Measurements from ENCODE around the gene MTARC1.

The MTARC1 gene

DNA sequence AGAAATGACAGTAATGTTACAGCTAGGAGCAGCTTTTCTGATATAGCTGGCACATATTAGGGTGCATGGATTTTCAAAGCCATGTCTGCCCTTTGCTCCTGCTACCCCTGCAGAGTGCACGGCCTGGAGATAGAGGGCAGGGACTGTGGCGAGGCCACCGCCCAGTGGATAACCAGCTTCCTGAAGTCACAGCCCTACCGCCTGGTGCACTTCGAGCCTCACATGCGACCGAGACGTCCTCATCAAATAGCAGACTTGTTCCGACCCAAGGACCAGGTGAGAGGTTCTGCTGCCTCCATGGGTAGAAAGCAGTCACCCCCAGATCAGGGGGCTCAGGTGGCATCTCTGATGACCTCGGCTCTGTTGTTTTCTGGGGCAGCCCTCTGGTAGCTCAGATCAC lies 9.8 kb downstream of the MTARC1 start:
- Histone ChIP-seq H3K9ac (ENCODE audit: insufficient read length, low read depth) (no peak overlapping the region), H3K4me1 (ENCODE audit: insufficient read depth, insufficient read length) (no peaks in the 10 kb centered on the region), H3K4me3 (ENCODE audit: insufficient read length, low read depth) (no peak overlapping the region), H3K36me3 (ENCODE audit: insufficient read depth, insufficient read length, low read length) (peaks cover 34% of the 10 kb centered on the region), H3K27me3 (ENCODE audit: insufficient read depth, insufficient read length) (no peaks in the 10 kb centered on the region), H3K9me3 (ENCODE audit: insufficient read depth, low read length) (no peaks in the 10 kb centered on the region)
- DNase-seq (ENCODE audit: low read depth, low spot score): no peak
- TF ChIP-seq SUZ12 (IDR thresholded peaks at IDR 0.05; ENCODE audit: extremely low read depth, insufficient read depth, insufficient read length) (no peak), ZNF274 (IDR thresholded peaks at IDR 0.05; ENCODE audit: low read depth, low read length) (no peak), YY1 (IDR thresholded peaks at IDR 0.05; ENCODE audit: insufficient read depth, insufficient read length) (no peak)

DNA sequence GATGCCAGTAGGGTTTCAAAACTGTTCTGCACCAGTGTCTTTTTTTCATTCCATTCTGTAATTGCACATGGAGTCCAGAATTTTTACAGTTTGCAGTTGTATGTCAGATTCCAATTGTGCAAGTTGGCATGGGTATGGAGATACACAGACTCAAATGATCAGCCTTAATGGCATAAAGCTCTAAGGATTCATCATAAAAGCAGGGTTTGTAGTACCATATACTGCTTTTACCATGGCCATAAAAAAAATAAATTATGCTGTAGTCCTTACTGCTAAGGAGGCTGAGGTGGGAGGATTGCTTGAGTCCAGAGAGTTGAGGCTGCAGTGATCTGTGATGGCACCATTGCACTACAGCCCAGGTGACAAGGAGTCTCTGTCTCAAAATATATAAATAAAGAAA lies 10.3 kb downstream of the MTARC1 start:
- peaks cover 40% of the 10 kb centered on the region for H3K36me3 ChIP-seq (ENCODE audit: insufficient read depth, insufficient read length, low read length)
- no peak overlapping the region for H3K4me3 ChIP-seq (ENCODE audit: insufficient read length, low read depth)
- H3K9ac ChIP-seq (ENCODE audit: insufficient read length, low read depth): no peak overlapping the region
- no peaks in the 10 kb centered on the region for H3K27me3 ChIP-seq (ENCODE audit: insufficient read depth, insufficient read length)
- DNase-seq (ENCODE audit: low read depth, low spot score): no peak
- no peaks in the 10 kb centered on the region for H3K9me3 ChIP-seq (ENCODE audit: insufficient read depth, low read length)
- TF ChIP-seq ZNF274 (IDR thresholded peaks at IDR 0.05; ENCODE audit: low read depth, low read length): no peak
- TF ChIP-seq SUZ12 (IDR thresholded peaks at IDR 0.05; ENCODE audit: extremely low read depth, insufficient read depth, insufficient read length): no peak
- no peak for TF ChIP-seq YY1 (IDR thresholded peaks at IDR 0.05; ENCODE audit: insufficient read depth, insufficient read length)
- no peaks in the 10 kb centered on the region for H3K4me1 ChIP-seq (ENCODE audit: insufficient read depth, insufficient read length)

DNA sequence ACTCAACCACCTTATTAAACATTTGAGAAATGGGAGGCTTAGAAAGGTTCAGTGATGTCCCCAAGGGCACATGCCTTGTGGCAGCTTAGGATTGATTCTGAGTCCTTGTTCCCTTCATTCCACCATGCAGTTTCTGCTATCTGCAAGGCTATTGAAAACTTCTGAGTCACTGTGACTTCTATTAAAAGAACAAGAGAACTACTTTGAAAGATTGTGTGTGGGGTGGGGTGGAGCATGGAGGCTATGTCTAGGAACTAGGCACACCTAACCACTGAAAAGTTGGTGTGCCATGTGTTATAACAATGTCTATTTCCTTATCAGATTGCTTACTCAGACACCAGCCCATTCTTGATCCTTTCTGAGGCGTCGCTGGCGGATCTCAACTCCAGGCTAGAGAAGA lies 10.8 kb downstream of the MTARC1 start:
- Histone ChIP-seq H3K4me3 (ENCODE audit: insufficient read length, low read depth) (no peak overlapping the region), H3K27me3 (ENCODE audit: insufficient read depth, insufficient read length) (no peaks in the 10 kb centered on the region), H3K9ac (ENCODE audit: insufficient read length, low read depth) (no peak overlapping the region), H3K9me3 (ENCODE audit: insufficient read depth, low read length) (no peaks in the 10 kb centered on the region), H3K36me3 (ENCODE audit: insufficient read depth, insufficient read length, low read length) (peaks cover 40% of the 10 kb centered on the region), H3K4me1 (ENCODE audit: insufficient read depth, insufficient read length) (no peaks in the 10 kb centered on the region)
- TF ChIP-seq ZNF274 (IDR thresholded peaks at IDR 0.05; ENCODE audit: low read depth, low read length) (no peak), YY1 (IDR thresholded peaks at IDR 0.05; ENCODE audit: insufficient read depth, insufficient read length) (no peak), SUZ12 (IDR thresholded peaks at IDR 0.05; ENCODE audit: extremely low read depth, insufficient read depth, insufficient read length) (no peak)
- DNase-seq (ENCODE audit: low read depth, low spot score): no peak

DNA sequence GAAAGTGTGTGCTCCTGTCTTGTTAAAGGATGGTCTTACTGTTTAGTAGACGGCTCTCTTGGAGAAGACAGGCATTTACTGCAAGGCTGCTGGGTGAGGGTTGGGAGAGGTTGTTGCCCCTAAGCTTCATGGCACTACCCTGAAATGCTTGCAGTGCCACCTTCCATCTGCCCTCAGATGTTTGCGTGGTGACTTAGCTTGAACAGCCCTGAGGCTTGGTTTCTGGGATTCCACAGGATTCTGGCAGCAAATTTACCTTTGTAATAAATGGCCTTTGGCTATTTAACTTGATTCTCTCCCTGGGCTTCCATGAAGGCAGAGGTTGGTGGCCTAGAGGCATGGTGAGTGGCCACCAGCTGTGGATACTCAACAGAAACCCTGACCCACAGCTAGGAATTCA lies 11.6 kb downstream of the MTARC1 start:
- Histone ChIP-seq H3K4me1 (ENCODE audit: insufficient read depth, insufficient read length) (no peaks in the 10 kb centered on the region), H3K9me3 (ENCODE audit: insufficient read depth, low read length) (no peaks in the 10 kb centered on the region), H3K9ac (ENCODE audit: insufficient read length, low read depth) (no peak overlapping the region), H3K27me3 (ENCODE audit: insufficient read depth, insufficient read length) (no peaks in the 10 kb centered on the region), H3K36me3 (ENCODE audit: insufficient read depth, insufficient read length, low read length) (peaks cover 40% of the 10 kb centered on the region), H3K4me3 (ENCODE audit: insufficient read length, low read depth) (no peak overlapping the region)
- no peak for DNase-seq (ENCODE audit: low read depth, low spot score)
- no peak for TF ChIP-seq ZNF274 (IDR thresholded peaks at IDR 0.05; ENCODE audit: low read depth, low read length)
- no peak for TF ChIP-seq YY1 (IDR thresholded peaks at IDR 0.05; ENCODE audit: insufficient read depth, insufficient read length)
- no peak for TF ChIP-seq SUZ12 (IDR thresholded peaks at IDR 0.05; ENCODE audit: extremely low read depth, insufficient read depth, insufficient read length)

DNA sequence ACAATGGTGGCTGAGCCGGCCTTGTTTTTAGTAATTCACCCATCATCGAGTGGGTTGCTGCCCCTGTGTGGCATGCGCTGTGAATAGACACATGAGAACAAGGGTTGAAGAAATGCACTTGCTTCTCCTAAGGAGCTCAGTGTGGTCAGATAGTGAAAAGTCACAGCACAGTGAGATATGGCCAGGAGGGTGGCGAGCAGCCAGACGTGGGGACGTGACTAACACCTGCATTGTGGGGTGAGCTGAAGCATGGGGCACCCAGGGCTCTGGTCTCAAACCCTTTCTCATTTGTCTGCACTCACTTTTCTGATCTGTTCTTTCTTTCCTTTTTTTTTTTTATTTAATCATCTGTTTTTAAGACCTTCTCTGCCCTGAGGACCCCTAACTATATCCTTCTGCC lies 13.5 kb downstream of the MTARC1 start:
- H3K4me3 ChIP-seq (ENCODE audit: insufficient read length, low read depth): no peak overlapping the region
- no peak for DNase-seq (ENCODE audit: low read depth, low spot score)
- H3K27me3 ChIP-seq (ENCODE audit: insufficient read depth, insufficient read length): no peaks in the 10 kb centered on the region
- TF ChIP-seq ZNF274 (IDR thresholded peaks at IDR 0.05; ENCODE audit: low read depth, low read length) (no peak), SUZ12 (IDR thresholded peaks at IDR 0.05; ENCODE audit: extremely low read depth, insufficient read depth, insufficient read length) (no peak), YY1 (IDR thresholded peaks at IDR 0.05; ENCODE audit: insufficient read depth, insufficient read length) (no peak)
- H3K4me1 ChIP-seq (ENCODE audit: insufficient read depth, insufficient read length): no peaks in the 10 kb centered on the region
- no peak overlapping the region for H3K9ac ChIP-seq (ENCODE audit: insufficient read length, low read depth)
- no peaks in the 10 kb centered on the region for H3K9me3 ChIP-seq (ENCODE audit: insufficient read depth, low read length)
- peaks cover 46% of the 10 kb centered on the region for H3K36me3 ChIP-seq (ENCODE audit: insufficient read depth, insufficient read length, low read length)

DNA sequence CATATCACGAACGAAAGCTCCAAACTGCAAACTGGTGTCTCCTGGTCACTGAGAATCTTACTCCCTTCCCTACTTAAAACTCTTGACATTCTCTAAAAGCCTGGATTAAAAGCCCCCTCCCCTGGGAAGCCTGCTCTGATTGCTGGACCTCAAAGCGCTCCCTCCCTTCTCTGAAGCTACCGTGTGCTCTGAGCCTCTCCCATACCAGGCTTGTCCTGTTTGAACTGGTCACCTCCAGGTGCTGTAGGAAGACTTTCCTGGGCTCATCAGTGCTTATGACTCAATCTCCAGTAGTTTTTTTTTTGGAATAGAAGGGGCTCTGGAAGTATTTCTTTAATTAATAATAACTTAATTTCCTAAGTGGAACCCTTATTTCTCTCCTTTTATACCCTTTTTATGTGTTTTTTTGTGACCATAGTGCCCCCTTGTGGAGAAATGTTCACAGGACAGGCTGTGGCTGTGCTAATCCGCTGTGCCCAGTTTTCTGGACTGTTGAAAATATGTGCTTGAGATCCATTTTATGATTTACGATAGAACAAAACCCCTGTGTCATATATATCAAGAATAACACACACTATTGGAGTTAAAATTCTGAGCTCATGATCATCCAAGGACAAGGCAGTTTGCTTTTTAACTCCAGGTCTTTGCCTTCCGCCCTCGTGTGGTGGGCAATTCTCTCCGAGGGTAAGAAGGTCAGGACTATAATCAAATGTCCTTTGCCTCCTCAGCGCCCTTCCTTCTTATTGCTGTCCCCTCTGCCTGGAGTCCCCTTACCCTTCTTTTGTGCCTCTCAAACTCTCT lies 16.9 kb downstream of the MTARC1 start:
- Histone ChIP-seq H3K9ac (ENCODE audit: insufficient read length, low read depth) (no peak overlapping the region), H3K9me3 (ENCODE audit: insufficient read depth, low read length) (no peaks in the 10 kb centered on the region), H3K4me3 (ENCODE audit: insufficient read length, low read depth) (no peak overlapping the region), H3K27me3 (ENCODE audit: insufficient read depth, insufficient read length) (no peaks in the 10 kb centered on the region), H3K4me1 (ENCODE audit: insufficient read depth, insufficient read length) (no peaks in the 10 kb centered on the region), H3K36me3 (ENCODE audit: insufficient read depth, insufficient read length, low read length) (peaks cover 36% of the 10 kb centered on the region)
- TF ChIP-seq ZNF274 (IDR thresholded peaks at IDR 0.05; ENCODE audit: low read depth, low read length) (no peak), SUZ12 (IDR thresholded peaks at IDR 0.05; ENCODE audit: extremely low read depth, insufficient read depth, insufficient read length) (no peak), YY1 (IDR thresholded peaks at IDR 0.05; ENCODE audit: insufficient read depth, insufficient read length) (no peak)
- no peak for DNase-seq (ENCODE audit: low read depth, low spot score)

DNA sequence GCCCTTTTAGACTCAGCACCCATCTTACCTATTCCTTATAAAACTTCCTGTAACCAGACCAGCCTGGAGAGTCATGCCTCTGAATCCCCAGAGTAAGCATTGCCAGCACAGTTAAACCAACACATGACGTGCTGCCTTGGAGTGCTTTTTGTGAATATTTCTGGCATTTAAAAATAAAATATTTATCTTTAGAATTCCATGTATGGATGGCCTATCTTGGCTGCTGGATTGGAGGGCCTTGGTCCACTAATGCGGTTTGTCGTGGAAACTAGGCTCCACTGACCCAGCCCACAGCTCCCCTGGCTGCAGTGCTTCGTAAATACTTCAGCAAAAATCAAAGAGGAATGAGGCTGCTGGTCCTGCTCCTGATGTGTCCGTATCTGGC lies 17.5 kb downstream of the MTARC1 start:
- peaks cover 31% of the 10 kb centered on the region for H3K36me3 ChIP-seq (ENCODE audit: insufficient read depth, insufficient read length, low read length)
- H3K4me1 ChIP-seq (ENCODE audit: insufficient read depth, insufficient read length): no peaks in the 10 kb centered on the region
- no peak for DNase-seq (ENCODE audit: low read depth, low spot score)
- H3K9ac ChIP-seq (ENCODE audit: insufficient read length, low read depth): no peak overlapping the region
- H3K27me3 ChIP-seq (ENCODE audit: insufficient read depth, insufficient read length): no peaks in the 10 kb centered on the region
- no peaks in the 10 kb centered on the region for H3K9me3 ChIP-seq (ENCODE audit: insufficient read depth, low read length)
- TF ChIP-seq SUZ12 (IDR thresholded peaks at IDR 0.05; ENCODE audit: extremely low read depth, insufficient read depth, insufficient read length): no peak
- no peak for TF ChIP-seq ZNF274 (IDR thresholded peaks at IDR 0.05; ENCODE audit: low read depth, low read length)
- no peak for TF ChIP-seq YY1 (IDR thresholded peaks at IDR 0.05; ENCODE audit: insufficient read depth, insufficient read length)
- H3K4me3 ChIP-seq (ENCODE audit: insufficient read length, low read depth): no peak overlapping the region

All from NT2/D1 (cell line).